PC-3 (cell line): ENCODE measurements around the gene POM121L2. TPM values are rescaled to one million over a fixed set of nuclear protein-coding genes. Genes with fewer than 3 reads are reported as not detected.

Source experiments
- ATAC-seq: fragments of 200-7000 bp; cut with Tn5 transposase; 2 replicates; pipeline ENCODE4 v1.9.1; 2020; ENCODE audit warnings: mild to moderate bottlenecking, moderate library complexity
- BruUV-seq: library from RNA; stranded (reverse); fragments of 400-500 nt; replicated peaks from 2 replicates; lab custom pipeline; 2021; lab: Mats Ljungman, UMichigan
- CTCF ChIA-PET: fragments of 300-600 bp; sonication (Branson Sonifier 250); formaldehyde crosslinking; loops from one replicate; lab custom pipeline; 2022; ENCODE audit warnings: antibody characterized with exemption; lab: Charles Lee
- POLR2A ChIA-PET: fragments of 300-600 bp; sonication (Branson Sonifier 250); formaldehyde crosslinking; loops from one replicate; lab custom pipeline; 2022; ENCODE audit warnings: antibody characterized with exemption; ENCODE audit not compliant: unreplicated experiment; lab: Charles Lee
- DNase-seq: peaks from one replicate; pipeline ENCODE4 v3.0.0-alpha.2; 2015
- H2AFZ ChIP-seq: fragments of 300-600 bp; sonication (generic); 2 replicates; pipeline ENCODE4 v1.6.0; 2016; ENCODE audit warnings: antibody characterized with exemption, low read length
- H3F3A ChIP-seq: fragments of 300-600 bp; sonication (generic); one replicate; pipeline ENCODE4 v1.6.0; 2017; ENCODE audit warnings: antibody characterized with exemption, low read length, control low read depth, mild to moderate bottlenecking; ENCODE audit not compliant: unreplicated experiment
- H3K27ac ChIP-seq: fragments of 300-600 bp; sonication (generic); 2 replicates; pipeline ENCODE4 v1.5.1; 2016; ENCODE audit warnings: mild to moderate bottlenecking, low read length
- H3K27me3 ChIP-seq: fragments of 300-600 bp; sonication (generic); 2 replicates; pipeline ENCODE4 v1.6.1; 2016; ENCODE audit warnings: low read length, mixed read lengths
- H3K36me3 ChIP-seq: fragments of 300-600 bp; sonication (generic); 2 replicates; pipeline ENCODE4 v1.6.1; 2016; ENCODE audit warnings: low read depth, mixed run types, low read length, mixed read lengths
- H3K4me1 ChIP-seq: fragments of 300-600 bp; sonication (generic); 2 replicates; pipeline ENCODE4 v1.5.1; 2016; ENCODE audit warnings: low read length; ENCODE audit not compliant: insufficient read depth
- H3K4me2 ChIP-seq: fragments of 300-600 bp; sonication (generic); 2 replicates; pipeline ENCODE4 v1.6.0; 2016; ENCODE audit warnings: low read length
- H3K4me3 ChIP-seq: fragments of 300-600 bp; sonication (generic); 2 replicates; pipeline ENCODE4 v1.5.1; 2016; ENCODE audit warnings: mild to moderate bottlenecking, low read length, mixed read lengths
- H3K79me2 ChIP-seq: fragments of 300-600 bp; sonication (generic); 2 replicates; pipeline ENCODE4 v1.6.1; 2017; ENCODE audit warnings: low read length, mixed read lengths
- H3K9ac ChIP-seq: fragments of 300-600 bp; sonication (generic); 2 replicates; pipeline ENCODE4 v1.6.0; 2016; ENCODE audit warnings: mild to moderate bottlenecking, low read length
- H3K9me2 ChIP-seq: fragments of 300-600 bp; sonication (generic); replicated peaks from 2 replicates; pipeline ENCODE4 v1.6.1; 2016; ENCODE audit warnings: mixed run types, low read length, mixed read lengths
- H3K9me3 ChIP-seq: fragments of 300-600 bp; sonication (generic); 2 replicates; pipeline ENCODE4 v1.6.1; 2016; ENCODE audit warnings: low read length, mixed read lengths
- H4K20me1 ChIP-seq: fragments of 300-600 bp; sonication (generic); 2 replicates; pipeline ENCODE4 v1.6.1; 2016; ENCODE audit warnings: low read length, mixed read lengths
- CTCF ChIP-seq: fragments of 300-600 bp; sonication (generic); conservative IDR thresholded peaks from 2 replicates; pipeline ENCODE4 v1.5.1; 2017; ENCODE audit warnings: antibody characterized with exemption, low read depth, mild to moderate bottlenecking, low read length
- EZH2 ChIP-seq: fragments of 300-600 bp; sonication (generic); IDR thresholded peaks from one replicate; pipeline ENCODE4 v1.6.1; 2017; ENCODE audit warnings: antibody characterized with exemption, mild to moderate bottlenecking, low read length; ENCODE audit not compliant: unreplicated experiment
- EZH2phosphoT487 ChIP-seq: fragments of 300-600 bp; sonication (generic); IDR thresholded peaks from 2 replicates; pipeline ENCODE4 v1.6.1; 2018; ENCODE audit warnings: mild to moderate bottlenecking, antibody characterized with exemption, low read length, borderline replicate concordance
- intact Hi-C: fragments of 100-400 bp; cut with micrococcal nuclease; formaldehyde crosslinking; loops from 2 replicates; pipeline ENCODE4 v1.9.0; 2023
- total RNA-seq: library from RNA; depleted of rRNA; stranded (reverse); fragments of >200 nt; gene quantifications from 2 replicates; pipeline ENCODE4 v1.2.3, GENCODE V29; 2014

The POM121L2 gene
- total RNA-seq, 1 experiment from 2014 or later, result not detected

DNA sequence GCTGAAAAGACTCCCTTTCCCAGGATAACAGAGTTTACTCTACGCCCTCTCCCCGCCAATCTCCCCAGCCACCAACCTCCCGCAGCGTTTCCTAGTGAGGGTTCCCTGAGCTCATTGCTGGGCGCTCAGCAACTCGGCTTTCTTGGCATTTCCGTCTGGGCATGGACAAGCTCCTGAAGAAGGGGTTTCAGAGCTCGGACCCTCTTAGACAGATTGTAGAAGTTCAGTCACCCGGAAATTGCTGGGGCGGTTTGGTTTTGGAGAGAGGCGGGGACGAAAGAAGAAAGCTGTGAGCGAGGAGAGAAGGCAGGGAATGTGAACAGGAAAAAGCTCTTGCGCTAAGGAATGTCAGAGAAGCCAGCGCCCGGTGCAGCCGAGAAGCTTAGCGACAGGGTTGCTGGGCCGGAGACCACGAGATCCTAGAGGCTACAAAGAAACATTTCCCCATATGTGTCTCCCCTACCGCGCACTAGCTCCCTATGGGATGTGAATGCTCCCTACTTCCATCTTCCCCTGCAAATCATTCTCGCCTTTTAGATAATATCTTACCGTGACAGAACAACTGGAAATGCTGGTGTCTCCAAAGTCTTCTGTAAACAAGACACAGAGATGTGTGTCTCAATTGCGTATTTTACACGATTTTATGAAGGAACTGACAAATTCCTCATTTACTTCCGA is 15.8 kb downstream of the POM121L2 start:
- Histone ChIP-seq H3F3A (no peaks in the 10 kb centered on the region), H3K9me2 (no peaks in the 10 kb centered on the region), H3K4me1 (peaks cover 16% of the 10 kb centered on the region), H3K9me3 (no peaks in the 10 kb centered on the region), H3K4me2 (peak overlapping the region; percentile 84), H3K27me3 (no peaks in the 10 kb centered on the region), H3K79me2 (no peaks in the 10 kb centered on the region), H3K27ac (no peak overlapping the region), H2AFZ (peak overlapping the region; percentile 80), H3K4me3 (peak overlapping the region; percentile 76), H4K20me1 (no peaks in the 10 kb centered on the region), H3K36me3 (no peaks in the 10 kb centered on the region), H3K9ac (no peak overlapping the region)
- peak; percentile 53 for ATAC-seq
- ChIA-PET CTCF (interaction anchor here (0.6 to 1.0 kb wide), 3 partner anchors 44 to 456 kb away, joined by 3 read pairs; no protein-coding TSS in a partner anchor), POLR2A (interaction anchor here (0.6 kb wide), 2 partner anchors 163 to 177 kb away, joined by 3 to 5 read pairs; partner anchors contain the start of gene ZNF184)
- no TSS peak for BruUV-seq
- peak; percentile 55 for DNase-seq
- intact Hi-C loops, result loop anchor here (5.0 kb wide), 1 partner anchor 134 kb away; no protein-coding TSS in a partner anchor
- TF ChIP-seq CTCF (no peak), EZH2 (no peak), EZH2phosphoT487 (no peak)

GRCh38 chr6:27295301-27296079 is 16.6 kb downstream of the POM121L2 start:
- no peaks in the 10 kb centered on the region for H3K9me2 ChIP-seq
- CTCF ChIA-PET, result interaction anchor here (0.6 to 1.0 kb wide), 3 partner anchors 44 to 457 kb away, joined by 3 read pairs; no protein-coding TSS in a partner anchor
- no peak overlapping the region for H3K9ac ChIP-seq
- POLR2A ChIA-PET, result no interaction called here
- intact Hi-C loops, result loop anchor here (5.0 kb wide), 1 partner anchor 133 kb away; no protein-coding TSS in a partner anchor
- H3K9me3 ChIP-seq, result no peaks in the 10 kb centered on the region
- H4K20me1 ChIP-seq, result no peaks in the 10 kb centered on the region
- no peak overlapping the region for H3K27ac ChIP-seq
- peak overlapping the region; percentile 76 for H3K4me3 ChIP-seq
- no peaks in the 10 kb centered on the region for H3K36me3 ChIP-seq
- peak overlapping the region; percentile 80; the same call in 1 of the 2 replicates for H2AFZ ChIP-seq
- peak; percentile 88 for DNase-seq
- peak overlapping the region; percentile 84 for H3K4me2 ChIP-seq
- TF ChIP-seq EZH2phosphoT487 (no peak), EZH2 (no peak), CTCF (no peak)
- no peaks in the 10 kb centered on the region for H3K79me2 ChIP-seq
- H3K4me1 ChIP-seq, result peaks cover 16% of the 10 kb centered on the region
- no peaks in the 10 kb centered on the region for H3K27me3 ChIP-seq
- no peaks in the 10 kb centered on the region for H3F3A ChIP-seq
- peak; percentile 55 for ATAC-seq
- BruUV-seq, result no TSS peak
